Measurements from ENCODE around the gene PSMD2. TPM values are rescaled to one million over a fixed set of nuclear protein-coding genes. Genes with fewer than 3 reads are reported as not detected.
"Not testable (repeated sequence)": the region's sequence is repeated elsewhere in the genome, so short reads cannot be mapped to it uniquely, and the experiment has no call there.

Gene PSMD2
- 140 and 164 TPM in 2 replicates for total RNA-seq (2014; rRNA removed; shearing (Covaris generic))
- polyA plus RNA-seq (2014; cell fraction: nucleus; rRNA removed): 211 and 232 TPM in 2 replicates

DNA sequence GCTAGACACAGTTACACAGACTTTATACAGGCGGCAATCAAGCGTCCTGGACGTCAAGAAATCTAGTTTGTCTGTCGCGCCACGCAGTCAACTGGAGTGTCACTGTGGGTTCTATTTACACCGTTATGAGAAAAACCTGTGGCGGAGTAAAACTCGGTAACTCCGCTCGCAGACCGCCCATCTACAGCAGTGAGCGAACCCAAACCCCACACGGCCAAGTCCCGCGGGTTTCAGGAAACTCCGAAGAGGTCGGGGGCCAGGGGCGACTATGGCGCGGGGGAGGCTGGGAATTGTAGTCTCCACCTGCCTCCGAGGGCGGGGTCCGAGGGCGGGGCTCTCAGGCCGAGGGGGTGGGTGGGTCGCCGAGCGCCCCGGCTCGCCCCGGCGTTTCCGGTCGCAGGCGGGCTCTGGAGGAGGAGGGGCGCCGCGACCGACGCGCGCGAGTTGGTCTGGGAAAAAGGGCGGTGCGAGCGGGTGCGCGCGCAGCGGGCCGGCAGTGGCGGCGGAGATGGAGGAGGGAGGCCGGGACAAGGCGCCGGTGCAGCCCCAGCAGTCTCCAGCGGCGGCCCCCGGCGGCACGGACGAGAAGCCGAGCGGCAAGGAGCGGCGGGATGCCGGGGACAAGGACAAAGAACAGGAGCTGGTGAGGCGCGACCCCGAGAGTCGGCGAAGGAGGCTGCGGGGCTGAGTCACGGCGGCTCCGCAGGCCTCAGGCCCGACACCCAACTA lies at the start of gene PSMD2:
Gene PSMD2, plus strand, starts transcription at position 483 of the 729 bp plus-strand sequence. Its CDS starts 26 bp downstream, at position 509.
- peak; percentile 91 for DNase-seq (ENCODE audit: extremely low read depth, low read depth)

GRCh38 chr3:184249412-184250166 lies 49.5 kb upstream of the PSMD2 start, which contains the start of gene EEF1AKMT4:
Gene EEF1AKMT4 (plus strand): TSS chr3:184249672. CDS start chr3:184249695, 23 bp downstream.
- peak; percentile 95 for DNase-seq (ENCODE audit: extremely low read depth, low read depth)

- DNase-seq (ENCODE audit: extremely low read depth, low read depth): peak; percentile 89
Measured at GRCh38 chr3:184250167-184250828, 48.7 kb upstream of the PSMD2 start.

DNA sequence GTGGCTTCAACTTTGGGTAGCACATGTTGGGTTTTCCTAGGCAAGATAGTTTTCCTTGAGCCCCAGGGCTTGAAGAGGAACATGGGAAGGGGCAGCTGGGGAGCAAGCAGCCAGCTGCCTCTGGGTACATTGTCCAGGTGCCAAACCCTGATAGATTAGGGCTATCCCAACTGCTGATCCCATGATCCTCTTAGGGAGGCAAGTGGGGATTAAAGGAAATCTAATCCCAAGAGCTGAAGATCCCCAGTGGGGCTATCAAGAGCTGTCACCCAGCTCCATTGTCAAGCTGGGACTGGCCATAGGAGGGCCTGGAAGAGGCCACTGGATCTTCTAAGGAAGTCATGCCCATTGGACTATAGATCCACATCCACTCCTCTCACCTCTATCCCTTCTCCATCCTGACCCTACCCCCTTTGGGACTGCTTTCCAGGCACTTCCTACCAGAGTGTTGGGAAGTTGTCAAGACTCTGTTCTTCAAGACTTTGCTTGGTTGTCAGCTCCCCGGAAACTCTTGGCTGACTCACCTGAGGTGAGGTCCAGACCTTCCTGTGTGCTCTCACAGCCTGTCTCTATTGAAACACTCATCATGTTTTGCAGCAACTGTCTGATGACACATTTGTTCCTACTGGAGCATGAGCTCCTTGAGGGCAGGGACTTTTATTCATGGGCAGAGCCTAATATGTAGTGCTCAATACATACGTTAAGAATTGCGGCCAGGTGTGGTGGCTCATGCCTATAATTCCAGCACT lies 43.6 kb upstream of the PSMD2 start:
- DNase-seq (ENCODE audit: extremely low read depth, low read depth): no peak

GRCh38 chr3:184257083-184257915 lies 41.7 kb upstream of the PSMD2 start:
- DNase-seq (ENCODE audit: extremely low read depth, low read depth): no peak

DNA sequence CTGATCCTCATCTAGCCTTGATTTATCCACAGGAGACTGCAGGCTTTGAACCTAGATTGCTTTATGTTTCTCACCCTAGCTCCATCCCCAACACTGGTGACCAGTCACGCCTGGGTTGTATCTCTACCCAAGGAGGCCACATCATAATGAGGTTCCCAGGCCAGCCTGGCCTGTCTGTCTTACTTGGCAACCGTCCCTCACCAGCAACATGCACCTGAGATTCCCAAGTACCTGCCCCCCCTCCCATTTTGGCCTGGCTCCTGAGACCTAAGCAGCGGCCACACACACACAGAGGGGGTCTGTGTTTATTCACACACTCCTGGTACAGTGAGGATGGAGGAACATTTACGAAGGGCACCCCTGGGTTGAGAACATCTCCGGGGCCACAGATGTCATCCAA lies 40.1 kb upstream of the PSMD2 start:
- no peak for DNase-seq (ENCODE audit: extremely low read depth, low read depth)

DNA sequence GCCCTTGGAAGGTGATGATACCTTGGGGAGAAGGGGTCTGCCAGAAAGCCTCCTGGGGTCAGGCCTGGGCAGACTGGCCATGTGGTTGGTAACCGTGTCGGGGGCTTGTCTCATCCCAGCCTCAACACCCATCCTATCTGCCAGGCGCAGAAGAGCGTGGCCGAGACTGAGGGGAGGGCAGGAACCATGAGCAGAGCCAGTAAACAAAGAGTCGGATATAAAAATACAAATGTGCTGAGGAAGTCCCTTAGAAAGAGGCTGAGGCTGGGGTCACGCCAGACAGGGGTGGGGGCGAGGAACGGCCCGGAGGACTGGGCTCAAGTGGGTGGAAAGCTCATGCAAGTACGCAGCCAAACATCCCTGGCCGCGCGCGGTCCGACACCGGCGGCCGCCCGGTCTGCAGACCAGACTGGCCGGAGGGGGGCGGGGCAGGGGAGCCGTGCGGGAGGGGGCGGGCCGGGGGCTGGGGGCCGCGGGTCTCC lies 39.6 kb upstream of the PSMD2 start:
- no peak for DNase-seq (ENCODE audit: extremely low read depth, low read depth)

GRCh38 chr3:184259878-184260723 lies 38.9 kb upstream of the PSMD2 start:
- DNase-seq (ENCODE audit: extremely low read depth, low read depth): no peak

- DNase-seq (ENCODE audit: extremely low read depth, low read depth): no peak
Measured at GRCh38 chr3:184260724-184261269, 38.2 kb upstream of the PSMD2 start.

- DNase-seq (ENCODE audit: extremely low read depth, low read depth): no peak
Measured at GRCh38 chr3:184261270-184261853, 37.7 kb upstream of the PSMD2 start, which contains the start of gene CAMK2N2. Gene CAMK2N2 (minus strand): TSS chr3:184261553. CDS start chr3:184261285, 268 bp downstream.

DNA sequence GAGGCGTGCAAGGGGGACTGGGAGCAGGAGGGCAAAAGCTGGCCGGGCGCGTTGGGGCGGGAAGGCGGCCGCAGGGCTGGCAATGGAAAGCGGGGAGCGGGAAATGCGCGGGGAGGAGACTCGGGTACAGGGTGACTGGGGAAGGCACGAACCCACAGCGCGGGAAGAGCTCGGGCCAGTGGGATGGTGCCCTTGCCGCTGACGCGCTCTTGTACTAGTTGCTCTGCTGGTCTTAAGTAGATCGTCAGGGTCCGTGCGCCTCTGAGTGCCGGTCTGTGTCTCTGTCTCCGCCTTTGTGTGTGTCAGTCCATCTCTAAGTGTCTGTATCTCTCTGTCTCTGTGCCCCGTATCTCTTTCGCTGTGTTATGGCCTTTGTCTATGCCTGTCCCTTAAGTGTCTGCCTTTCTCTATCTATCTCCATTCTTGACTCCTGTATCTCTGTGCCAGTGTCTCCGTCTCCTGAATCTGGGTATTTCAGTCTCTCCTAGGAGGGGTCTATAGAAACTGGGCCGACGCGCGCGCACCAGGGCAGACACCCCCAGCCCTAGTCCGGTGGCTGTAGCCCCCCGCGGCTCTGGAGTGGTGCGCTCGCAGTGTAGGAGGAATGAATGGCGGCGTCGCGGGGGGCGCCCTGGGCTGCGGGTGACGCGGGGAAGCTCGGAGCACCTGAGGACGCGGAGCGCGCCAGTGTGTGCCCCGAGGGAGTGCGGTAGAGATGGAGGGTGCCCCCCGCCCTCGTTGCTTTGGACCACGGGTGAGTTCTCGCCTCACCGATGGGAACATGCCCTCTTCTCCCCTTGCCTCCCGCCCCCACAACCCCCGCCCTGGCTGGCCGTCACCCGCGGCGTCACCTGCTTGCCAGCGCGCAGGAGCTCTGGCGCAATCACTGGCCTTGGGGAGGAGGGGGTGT lies 36.9 kb upstream of the PSMD2 start:
- DNase-seq (ENCODE audit: extremely low read depth, low read depth): no peak

GRCh38 chr3:184262764-184263179 lies 36.3 kb upstream of the PSMD2 start:
- no peak for DNase-seq (ENCODE audit: extremely low read depth, low read depth)

DNA sequence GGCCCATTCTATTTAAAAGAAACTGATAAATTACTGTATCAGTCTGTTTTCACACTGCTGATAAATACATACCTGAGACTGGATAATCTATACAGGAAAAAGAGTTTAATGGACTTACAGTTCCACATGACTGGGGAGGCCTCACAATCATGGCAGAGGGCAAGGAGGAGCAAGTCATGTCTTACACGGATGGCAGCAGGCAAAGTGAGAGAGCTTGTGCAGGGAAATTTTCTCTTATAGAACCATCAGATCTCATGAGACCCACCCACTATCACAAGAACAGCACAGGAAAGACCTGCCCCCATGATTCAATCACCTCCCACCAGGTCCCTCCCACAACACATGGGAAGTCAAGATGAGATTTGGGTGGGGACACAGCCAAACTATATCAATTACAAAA lies 31.8 kb upstream of the PSMD2 start:
- not testable (repeated sequence) for DNase-seq (ENCODE audit: extremely low read depth, low read depth)

GRCh38 chr3:184272269-184272668 lies 26.8 kb upstream of the PSMD2 start:
- no peak for DNase-seq (ENCODE audit: extremely low read depth, low read depth)

GRCh38 chr3:184275381-184275701 lies 23.7 kb upstream of the PSMD2 start:
- DNase-seq (ENCODE audit: extremely low read depth, low read depth): no peak

GRCh38 chr3:184275961-184276910 lies 22.8 kb upstream of the PSMD2 start, which contains the start of gene ECE2:
Gene ECE2 (plus strand): TSS chr3:184276022. CDS start chr3:184276154, 132 bp downstream.
- DNase-seq (ENCODE audit: extremely low read depth, low read depth): no peak
